Tibial nerve (tissue), 4 donors: ENCODE measurements around the gene JUNB.

Experiments used
- EP300 ChIP-seq, 2 donors: sonication (generic); formaldehyde crosslinking; IDR thresholded peaks; one replicate each; pipeline ENCODE4 v1.6.1; 2017; ENCODE audit warnings: antibody characterized with exemption in 2 of 2, mild to moderate bottlenecking in 1 of 2
- POLR2A ChIP-seq, 2 donors: fragments of 450-650 bp; IDR thresholded peaks; one replicate each; pipeline ENCODE4 v1.6.1; 2017; ENCODE audit warnings: antibody characterized with exemption in 2 of 2, mild to moderate bottlenecking in 2 of 2, moderate library complexity in 2 of 2
- TF ChIP-seq, protein P1 (sequence below), 5 experiments: fragments of 200-600 bp in 3 of 5; fragments of 450-650 bp in 2 of 5; sonication (generic) in 3 of 5; IDR thresholded peaks; one replicate each; pipeline ENCODE4 v1.5.1; 2016 to 2019; ENCODE audit warnings: antibody characterized with exemption in 5 of 5, mild to moderate bottlenecking in 3 of 5, moderate library complexity in 2 of 5

DNA sequence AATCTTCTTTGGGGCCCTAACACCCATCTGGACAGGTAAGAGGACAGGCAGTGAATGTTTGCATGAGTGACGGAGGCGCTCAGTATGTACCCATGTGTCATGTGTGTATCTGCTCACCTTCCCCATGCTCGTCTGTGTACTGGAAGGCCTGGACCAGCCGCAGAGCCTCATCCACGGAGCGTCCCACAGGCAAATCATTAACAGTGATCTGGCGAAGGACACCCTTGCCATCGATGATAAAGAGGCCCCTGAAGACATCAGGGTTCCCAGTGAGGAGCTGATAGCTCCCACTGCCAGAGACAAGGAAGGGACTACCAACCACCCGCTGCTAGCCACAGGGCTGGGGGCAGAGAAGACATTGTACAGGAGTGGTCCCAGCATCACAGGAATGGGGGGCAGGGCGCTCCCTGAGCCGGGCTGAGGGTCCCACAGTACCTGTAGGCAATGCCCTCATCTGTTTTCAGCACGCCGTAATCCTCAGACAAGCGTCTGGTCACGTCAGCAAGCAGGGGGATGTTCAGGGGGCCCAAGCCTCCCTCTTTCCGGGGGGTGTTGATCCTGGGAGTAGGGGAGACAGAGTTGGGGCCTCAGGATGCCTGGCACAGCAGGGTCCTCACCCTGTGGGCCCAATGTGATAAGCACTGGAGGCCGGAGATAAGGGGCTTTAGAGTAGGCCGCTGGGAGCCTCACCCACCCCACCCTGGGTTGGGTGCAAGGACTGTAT, 8.6 kb downstream of the JUNB start:
- TF ChIP-seq, protein P1, sequence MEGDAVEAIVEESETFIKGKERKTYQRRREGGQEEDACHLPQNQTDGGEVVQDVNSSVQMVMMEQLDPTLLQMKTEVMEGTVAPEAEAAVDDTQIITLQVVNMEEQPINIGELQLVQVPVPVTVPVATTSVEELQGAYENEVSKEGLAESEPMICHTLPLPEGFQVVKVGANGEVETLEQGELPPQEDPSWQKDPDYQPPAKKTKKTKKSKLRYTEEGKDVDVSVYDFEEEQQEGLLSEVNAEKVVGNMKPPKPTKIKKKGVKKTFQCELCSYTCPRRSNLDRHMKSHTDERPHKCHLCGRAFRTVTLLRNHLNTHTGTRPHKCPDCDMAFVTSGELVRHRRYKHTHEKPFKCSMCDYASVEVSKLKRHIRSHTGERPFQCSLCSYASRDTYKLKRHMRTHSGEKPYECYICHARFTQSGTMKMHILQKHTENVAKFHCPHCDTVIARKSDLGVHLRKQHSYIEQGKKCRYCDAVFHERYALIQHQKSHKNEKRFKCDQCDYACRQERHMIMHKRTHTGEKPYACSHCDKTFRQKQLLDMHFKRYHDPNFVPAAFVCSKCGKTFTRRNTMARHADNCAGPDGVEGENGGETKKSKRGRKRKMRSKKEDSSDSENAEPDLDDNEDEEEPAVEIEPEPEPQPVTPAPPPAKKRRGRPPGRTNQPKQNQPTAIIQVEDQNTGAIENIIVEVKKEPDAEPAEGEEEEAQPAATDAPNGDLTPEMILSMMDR (IDR thresholded peaks at IDR 0.05): no peak
- TF ChIP-seq POLR2A (IDR thresholded peaks at IDR 0.05) (no peak), EP300 (IDR thresholded peaks at IDR 0.05) (no peak)
